Small intestine (tissue), 7 donors: ENCODE data around the gene CAPZB. TPM values are rescaled to one million over a fixed set of nuclear protein-coding genes. Genes with fewer than 3 reads are reported as not detected.

Source experiments
- DNase-seq, 2 donors: peaks; one replicate each; pipeline versions ENCODE4 v3.0.0 to v3.0.0-alpha.2; 2013
- FAIRE-seq: peaks from 2 replicates; lab custom pipeline; 2012; peaks lifted over from hg19 to GRCh38; lab: Jason Lieb, UNC
- H3K27ac ChIP-seq, 3 donors: one replicate each; pipeline ENCODE4 v1.5.1; 2013; ENCODE audit warnings: low read length in 2 of 3, mild to moderate bottlenecking in 2 of 3, control low read depth in 1 of 3, inconsistent platforms in 1 of 3, low read depth in 1 of 3, moderate library complexity in 1 of 3
- H3K27me3 ChIP-seq, 3 donors: one replicate each; pipeline ENCODE4 v1.6.1; 2013; ENCODE audit warnings: low read length in 3 of 3, inconsistent platforms in 1 of 3; ENCODE audit not compliant: control insufficient read depth in 3 of 3, insufficient read depth in 3 of 3
- H3K36me3 ChIP-seq, 3 donors: one replicate each; pipeline ENCODE4 v1.6.1; 2013; ENCODE audit warnings: low read length in 3 of 3, inconsistent platforms in 1 of 3, low read depth in 1 of 3, mild to moderate bottlenecking in 1 of 3, moderate library complexity in 1 of 3; ENCODE audit not compliant: control insufficient read depth in 3 of 3, insufficient read depth in 2 of 3
- H3K4me1 ChIP-seq, 3 donors: one replicate each; pipeline ENCODE4 v1.6.1; 2013; ENCODE audit warnings: low read length in 2 of 3, inconsistent platforms in 1 of 3, low read depth in 1 of 3, mild to moderate bottlenecking in 1 of 3, moderate library complexity in 1 of 3; ENCODE audit not compliant: control insufficient read depth in 3 of 3, insufficient read depth in 2 of 3
- H3K4me3 ChIP-seq, 3 donors: one replicate each; pipeline ENCODE4 v1.5.1; 2013; ENCODE audit warnings: low read length in 3 of 3, control low read depth in 1 of 3, inconsistent platforms in 1 of 3, low read depth in 1 of 3, mild to moderate bottlenecking in 1 of 3, moderate library complexity in 1 of 3
- H3K9me3 ChIP-seq, 2 donors: one replicate each; pipeline ENCODE4 v1.6.1; 2013; ENCODE audit warnings: low read depth in 1 of 2, low read length in 1 of 2; ENCODE audit not compliant: control insufficient read depth in 2 of 2, insufficient read depth in 1 of 2
- WGBS, 3 donors: extraction: QIAGEN DNeasy Blood & Tissue Kit; methylation state at CpG; one replicate each; pipeline ENCODE4 v1.1.7; 2013; 5-methylcytosine and 5-hydroxymethylcytosine counted together
- polyA plus RNA-seq, 4 donors: library from polyadenylated mRNA; stranded (reverse) in 3 of 4; unstranded in 1 of 4; fragments of 200-250 nt in 3 of 4; fragments of 120-200 nt in 1 of 4; gene quantifications; one replicate each; pipeline versions ENCODE4 v1.2.1 to v1.2.3, GENCODE V29; 2013
- donor health status: healthy with polysubstance abuse.
- donor health status: control.
- donor health status: control.
- donor health status: Bipolar disorder and iron deficiency.
- donor health status: healthy.

Gene CAPZB
- polyA plus RNA-seq, 4 donors: 245 to 292 (median 276) TPM

DNA sequence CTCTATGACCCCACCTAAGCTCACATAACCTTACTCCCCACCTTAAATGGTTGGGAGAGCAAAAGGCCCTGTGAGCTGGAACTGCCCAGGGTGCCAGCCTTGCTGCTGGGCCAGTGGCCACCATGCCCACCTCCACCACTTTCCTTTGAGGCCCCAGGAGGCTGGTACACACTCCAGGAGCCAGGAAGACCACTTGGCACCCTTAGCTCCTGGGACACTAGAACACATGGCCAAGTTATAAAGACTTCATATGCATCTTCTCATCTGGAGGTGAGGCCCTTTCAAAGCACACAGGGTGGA lies 21.9 kb downstream of the CAPZB start:
- no peaks in the 10 kb centered on the region for H3K9me3 ChIP-seq
- H3K4me1 ChIP-seq: peaks cover 18 to 38% (median 34%) of the 10 kb centered on the region in 3 donors
- no peak overlapping the region for H3K4me3 ChIP-seq
- FAIRE-seq (no peak), DNase-seq (no peak)
- no peaks in the 10 kb centered on the region for H3K27me3 ChIP-seq
- peak overlapping the region in 2 of 3 donors; percentile 64 to 79 for H3K27ac ChIP-seq
- peaks cover 0 to 26% (median 0%) of the 10 kb centered on the region in 3 donors for H3K36me3 ChIP-seq

- H3K4me3 ChIP-seq: no peak overlapping the region
- WGBS, 3 donors: 32 to 46% (median 40%) methylated on average over 10 of the region's 10 CpGs
- peaks cover 18 to 33% (median 33%) of the 10 kb centered on the region in 3 donors for H3K4me1 ChIP-seq
- DNase-seq (peak in 1 of 2 donors; percentile 70), FAIRE-seq (no peak)
- no peaks in the 10 kb centered on the region for H3K27me3 ChIP-seq
- peak overlapping the region in 1 of 3 donors; percentile 79 for H3K27ac ChIP-seq
- no peaks in the 10 kb centered on the region for H3K9me3 ChIP-seq
- H3K36me3 ChIP-seq: peaks cover 0 to 26% (median 0%) of the 10 kb centered on the region in 3 donors
These were observed 22.4 kb downstream of the CAPZB start for GRCh38 chr1:19462781-19463503.

DNA sequence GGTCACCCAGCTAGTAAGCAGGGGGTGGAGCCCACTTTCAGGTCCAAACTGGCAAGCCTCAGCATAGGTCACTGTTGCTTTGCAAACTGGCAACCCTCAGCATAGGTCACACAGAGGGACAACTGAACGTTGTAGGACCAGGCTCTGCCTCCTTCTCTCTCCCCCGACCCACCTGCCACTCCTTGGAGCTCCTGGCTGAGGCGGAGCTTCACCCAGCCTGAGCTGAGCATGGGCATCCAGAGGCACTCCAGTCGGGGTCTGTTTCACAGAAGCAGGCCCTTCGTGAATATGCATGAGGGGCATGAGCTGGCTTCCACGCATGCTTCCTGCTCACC lies 24.2 kb downstream of the CAPZB start:
- WGBS, 3 donors: 74 to 87% (median 76%) methylated on average over 6 of the region's 6 CpGs
- H3K4me1 ChIP-seq: peaks cover 16 to 31% (median 18%) of the 10 kb centered on the region in 3 donors
- peak overlapping the region in 1 of 3 donors; percentile 36 for H3K27ac ChIP-seq

DNA sequence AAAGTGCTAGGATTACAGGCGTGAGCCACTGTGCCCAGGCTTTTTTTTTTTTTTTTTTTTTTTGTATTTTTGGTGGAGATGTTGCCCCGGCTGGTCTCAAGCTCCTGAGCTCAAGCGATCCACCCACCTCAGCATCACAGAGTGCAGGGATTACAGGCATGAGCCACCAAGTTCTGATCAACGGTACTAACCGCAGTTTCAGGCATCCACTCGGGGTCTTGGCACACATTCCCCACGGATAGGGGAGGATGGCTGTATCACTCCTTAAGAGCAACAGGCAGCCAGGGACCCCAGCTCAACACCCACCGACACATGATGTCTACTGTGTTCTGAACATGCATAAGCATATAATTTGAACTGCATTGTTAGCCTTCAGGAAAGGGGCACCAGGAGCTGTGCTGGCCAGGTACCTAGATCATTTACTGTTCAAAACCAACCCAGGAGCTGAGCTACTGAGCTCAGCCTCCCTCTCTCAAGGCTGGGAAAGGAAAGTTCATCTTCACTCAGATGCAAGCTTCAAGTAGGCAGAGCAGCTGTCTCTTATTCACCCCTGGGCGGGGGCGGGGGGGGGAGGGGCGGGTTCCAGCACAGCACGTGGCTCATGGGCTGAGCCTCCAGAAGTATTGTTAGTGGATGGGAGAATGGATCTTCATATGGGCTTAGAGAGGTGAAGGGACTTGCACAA lies 24.7 kb downstream of the CAPZB start:
- no peaks in the 10 kb centered on the region for H3K9me3 ChIP-seq
- no peak for DNase-seq
- FAIRE-seq: no peak
- H3K27ac ChIP-seq: peak overlapping the region in 1 of 3 donors; percentile 68
- H3K4me3 ChIP-seq: no peak overlapping the region
- peaks cover 11 to 27% (median 13%) of the 10 kb centered on the region in 3 donors for H3K4me1 ChIP-seq
- H3K36me3 ChIP-seq: peaks cover 0 to 21% (median 0%) of the 10 kb centered on the region in 3 donors
- WGBS, 3 donors: 77 to 85% (median 82%) methylated on average over 10 to 12 of the region's 12 CpGs
- H3K27me3 ChIP-seq: no peaks in the 10 kb centered on the region

More for the DNA sequence above, 24.2 kb downstream of the CAPZB start:
- Histone ChIP-seq H3K27me3 (no peaks in the 10 kb centered on the region), H3K4me3 (no peak overlapping the region), H3K36me3 (peaks cover 0 to 24% (median 0%) of the 10 kb centered on the region in 3 donors), H3K9me3 (no peaks in the 10 kb centered on the region)
- DNase-seq: no peak
- FAIRE-seq: no peak

GRCh38 chr1:19458815-19459417 lies 26.4 kb downstream of the CAPZB start:
- FAIRE-seq (no peak), DNase-seq (peak in 1 of 2 donors; percentile 88)
- H3K27me3 ChIP-seq: no peaks in the 10 kb centered on the region
- H3K9me3 ChIP-seq: no peaks in the 10 kb centered on the region
- no peak overlapping the region for H3K4me3 ChIP-seq
- H3K27ac ChIP-seq: peak overlapping the region in 2 of 3 donors; percentile 22 to 50
- 11 to 51% (median 25%) methylated on average over 6 of the region's 6 CpGs for WGBS, 3 donors
- peaks cover 0 to 23% (median 0%) of the 10 kb centered on the region in 3 donors for H3K36me3 ChIP-seq
- H3K4me1 ChIP-seq: peaks cover 12 to 38% (median 20%) of the 10 kb centered on the region in 3 donors

GRCh38 chr1:19457607-19458006 lies 27.7 kb downstream of the CAPZB start:
- Histone ChIP-seq H3K4me1 (peaks cover 13 to 42% (median 20%) of the 10 kb centered on the region in 3 donors), H3K9me3 (no peaks in the 10 kb centered on the region), H3K27ac (peak overlapping the region in 1 of 3 donors; percentile 45), H3K36me3 (peaks cover 0 to 23% (median 0%) of the 10 kb centered on the region in 3 donors), H3K27me3 (no peaks in the 10 kb centered on the region), H3K4me3 (no peak overlapping the region)
- WGBS, 3 donors: 76 to 90% (median 77%) methylated on average over 8 of the region's 8 CpGs
- FAIRE-seq (no peak), DNase-seq (no peak)

DNA sequence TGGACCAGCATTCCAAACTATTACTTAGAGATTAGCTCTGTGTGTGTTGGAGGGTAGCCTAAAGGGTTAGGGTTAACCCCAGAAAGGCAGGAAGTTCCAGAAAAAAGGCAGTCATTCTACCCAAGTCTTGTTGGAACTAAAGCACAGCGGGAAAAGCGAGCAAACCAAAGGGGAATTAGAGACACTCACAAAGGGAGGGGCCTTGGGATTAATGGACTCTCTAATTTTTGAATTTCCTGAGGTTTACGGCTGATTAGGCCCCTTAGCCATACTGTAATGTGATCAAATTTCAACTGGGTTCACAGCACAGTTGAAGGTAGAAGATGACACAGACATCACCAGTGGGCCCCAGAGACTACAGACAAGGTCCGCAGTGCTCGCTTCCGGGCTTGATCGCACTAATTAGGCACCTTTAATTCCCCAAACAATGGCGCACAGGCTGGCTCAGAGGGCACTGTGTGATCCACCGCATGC lies 28.3 kb downstream of the CAPZB start:
- peaks cover 17 to 47% (median 20%) of the 10 kb centered on the region in 3 donors for H3K4me1 ChIP-seq
- no peaks in the 10 kb centered on the region for H3K27me3 ChIP-seq
- no peak for DNase-seq
- H3K9me3 ChIP-seq: no peaks in the 10 kb centered on the region
- peaks cover 0 to 29% (median 0%) of the 10 kb centered on the region in 3 donors for H3K36me3 ChIP-seq
- H3K27ac ChIP-seq: peak overlapping the region in 1 of 3 donors; percentile 36
- 82 to 95% (median 95%) methylated on average over 9 of the region's 9 CpGs for WGBS, 3 donors
- no peak overlapping the region for H3K4me3 ChIP-seq
- FAIRE-seq: no peak

DNA sequence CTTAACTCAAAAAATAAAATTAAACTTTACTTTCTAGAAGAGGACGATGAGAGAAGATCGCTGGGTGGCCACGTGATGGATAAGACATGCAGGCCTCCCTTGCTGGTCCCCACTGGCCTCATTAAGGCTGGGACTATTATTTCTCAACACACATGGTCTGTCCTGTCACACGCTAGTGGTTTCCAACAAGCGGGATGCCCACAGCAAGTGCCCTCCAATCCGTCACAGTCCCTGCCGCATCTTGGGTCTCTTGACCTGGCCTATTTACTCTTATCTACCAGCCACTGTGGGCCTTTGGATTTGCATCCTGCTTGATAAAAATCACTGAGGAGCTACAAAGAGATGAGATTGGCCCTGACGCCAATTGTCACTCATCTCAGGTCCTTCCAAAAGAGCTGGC lies 30.0 kb downstream of the CAPZB start:
- Histone ChIP-seq H3K4me1 (peaks cover 20 to 53% (median 31%) of the 10 kb centered on the region in 3 donors), H3K27me3 (no peaks in the 10 kb centered on the region), H3K27ac (peak overlapping the region in 1 of 3 donors; percentile 82), H3K9me3 (no peaks in the 10 kb centered on the region), H3K36me3 (peaks cover 0 to 22% (median 0%) of the 10 kb centered on the region in 3 donors), H3K4me3 (no peak overlapping the region)
- FAIRE-seq (no peak), DNase-seq (no peak)
- 92 to 93% (median 92%) methylated on average over 8 of the region's 8 CpGs for WGBS, 3 donors
